ENCODE results near the gene SLC35F4. TPM values are rescaled to one million over a fixed set of nuclear protein-coding genes. Genes with fewer than 3 reads are reported as not detected.

The SLC35F4 gene
- total and polyA plus RNA-seq, 12 donors: 0.22 TPM; not detected in 11

DNA sequence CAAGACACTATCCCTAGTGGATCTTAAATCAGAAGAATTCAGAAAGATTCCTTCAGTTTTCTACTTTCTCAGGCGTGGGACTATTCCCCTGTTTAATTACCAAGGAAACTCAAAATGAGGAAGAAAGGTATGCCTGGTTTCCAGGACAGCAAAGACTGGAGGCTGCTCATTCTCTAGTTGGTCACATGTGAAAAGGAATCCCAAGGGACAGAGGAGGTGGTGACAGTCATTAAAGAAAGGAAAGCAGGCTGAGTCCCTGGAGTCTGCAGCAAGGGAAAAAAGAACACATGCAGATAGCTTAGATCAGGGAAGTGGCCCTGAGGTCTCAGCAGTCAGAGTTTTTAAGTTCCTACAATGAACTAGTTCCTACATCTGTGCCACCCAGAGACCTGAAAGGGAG is 206.8 kb downstream of the SLC35F4 start:
- intact Hi-C loops (cut with DNase I): no loop called here
- whole genome bisulfite sequencing, 4 donors: 65 to 69% (median 67%) methylated on average over 1 of the region's 1 CpG
- H3K27me3 ChIP-seq: no peaks in the 10 kb centered on the region
- H3K9me3 ChIP-seq (replicated peaks in 1 of 3): no peaks in the 10 kb centered on the region
- H3K4me1 ChIP-seq (replicated peaks in 1 of 2): no peaks in the 10 kb centered on the region
- DNase-seq: no peak
- TF ChIP-seq, protein P1, sequence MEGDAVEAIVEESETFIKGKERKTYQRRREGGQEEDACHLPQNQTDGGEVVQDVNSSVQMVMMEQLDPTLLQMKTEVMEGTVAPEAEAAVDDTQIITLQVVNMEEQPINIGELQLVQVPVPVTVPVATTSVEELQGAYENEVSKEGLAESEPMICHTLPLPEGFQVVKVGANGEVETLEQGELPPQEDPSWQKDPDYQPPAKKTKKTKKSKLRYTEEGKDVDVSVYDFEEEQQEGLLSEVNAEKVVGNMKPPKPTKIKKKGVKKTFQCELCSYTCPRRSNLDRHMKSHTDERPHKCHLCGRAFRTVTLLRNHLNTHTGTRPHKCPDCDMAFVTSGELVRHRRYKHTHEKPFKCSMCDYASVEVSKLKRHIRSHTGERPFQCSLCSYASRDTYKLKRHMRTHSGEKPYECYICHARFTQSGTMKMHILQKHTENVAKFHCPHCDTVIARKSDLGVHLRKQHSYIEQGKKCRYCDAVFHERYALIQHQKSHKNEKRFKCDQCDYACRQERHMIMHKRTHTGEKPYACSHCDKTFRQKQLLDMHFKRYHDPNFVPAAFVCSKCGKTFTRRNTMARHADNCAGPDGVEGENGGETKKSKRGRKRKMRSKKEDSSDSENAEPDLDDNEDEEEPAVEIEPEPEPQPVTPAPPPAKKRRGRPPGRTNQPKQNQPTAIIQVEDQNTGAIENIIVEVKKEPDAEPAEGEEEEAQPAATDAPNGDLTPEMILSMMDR (IDR thresholded peaks at IDR 0.05): no peak
- TF ChIP-seq POLR2A (IDR thresholded peaks at IDR 0.05): no peak
- H3K27ac ChIP-seq: no peak overlapping the region
- no peak overlapping the region for H3K4me3 ChIP-seq
- H3K36me3 ChIP-seq (replicated peaks in 1 of 2): no peaks in the 10 kb centered on the region

DNA sequence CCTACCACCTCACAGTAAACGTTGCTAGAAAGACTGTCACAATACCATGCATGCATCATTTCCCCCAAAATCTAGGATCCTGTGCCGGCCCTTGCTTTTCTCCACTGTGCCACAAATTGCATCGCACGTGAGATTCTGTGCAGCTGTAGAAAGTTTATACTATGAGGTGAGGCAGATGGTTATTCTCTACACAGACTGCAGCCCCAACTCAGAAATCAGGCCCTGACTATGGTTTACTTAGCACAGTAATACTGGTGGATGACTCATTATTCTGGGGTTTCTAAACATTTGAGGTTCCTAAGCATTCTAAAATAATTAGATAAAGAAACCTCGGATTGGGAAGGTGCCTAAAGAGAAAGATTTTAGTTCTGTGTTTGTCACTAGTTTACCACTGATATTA is 208.4 kb downstream of the SLC35F4 start:
- DNase-seq: no peak
- H3K27ac ChIP-seq: no peak overlapping the region
- WGBS, 4 donors: 56 to 73% (median 58%) methylated on average over 5 of the region's 5 CpGs
- H3K9me3 ChIP-seq (replicated peaks in 1 of 3): no peaks in the 10 kb centered on the region
- TF ChIP-seq, protein P1 (IDR thresholded peaks at IDR 0.05): no peak
- H3K4me1 ChIP-seq (replicated peaks in 1 of 2): no peaks in the 10 kb centered on the region
- no peaks in the 10 kb centered on the region for H3K27me3 ChIP-seq
- intact Hi-C loops (cut with DNase I): no loop called here
- H3K36me3 ChIP-seq (replicated peaks in 1 of 2): no peaks in the 10 kb centered on the region
- H3K4me3 ChIP-seq: no peak overlapping the region

DNA sequence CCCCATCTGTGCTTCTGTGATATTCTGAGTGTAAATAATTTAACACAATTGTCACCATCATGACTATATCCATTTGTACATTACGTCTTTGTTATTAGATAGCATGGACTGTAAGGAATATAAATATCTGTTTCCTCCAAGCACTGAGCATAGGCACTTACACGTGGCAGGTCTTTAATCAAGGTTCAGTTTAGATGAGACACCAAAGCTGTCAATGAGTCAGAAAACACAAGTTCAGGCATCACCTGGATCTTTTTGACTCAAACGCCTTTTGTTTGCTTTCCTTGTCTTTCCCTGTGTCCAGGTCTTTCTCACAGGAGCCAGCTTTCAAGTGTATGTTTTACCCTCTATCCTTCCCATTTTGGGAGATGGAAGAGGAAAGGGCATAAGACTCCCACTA is 209.0 kb downstream of the SLC35F4 start:
- 57 to 66% (median 63%) methylated on average over 3 of the region's 3 CpGs for WGBS, 4 donors
- H3K27me3 ChIP-seq: no peaks in the 10 kb centered on the region
- TF ChIP-seq POLR2A (IDR thresholded peaks at IDR 0.05): no peak
- TF ChIP-seq, protein P1 (IDR thresholded peaks at IDR 0.05): no peak

DNA sequence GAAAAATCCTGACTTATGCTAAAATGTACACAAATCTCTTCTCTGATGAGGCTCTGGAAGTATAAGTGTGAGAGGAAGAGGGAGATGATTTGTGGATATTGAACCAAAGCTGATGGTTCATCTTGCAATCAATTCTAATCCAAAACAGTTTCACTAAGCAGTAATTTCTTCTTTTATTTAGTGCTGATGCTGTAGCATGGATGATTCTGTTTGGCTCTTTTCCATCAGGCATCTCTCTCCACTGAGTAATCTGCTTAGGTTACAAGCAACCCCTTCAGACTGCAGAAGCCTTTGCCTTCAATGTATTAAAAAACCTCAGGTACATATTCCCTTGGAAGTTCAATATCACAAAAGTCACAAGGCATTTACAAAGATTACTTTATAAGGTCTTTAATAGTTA is 213.1 kb downstream of the SLC35F4 start:
- TF ChIP-seq, protein P1 (IDR thresholded peaks at IDR 0.05): no peak
- TF ChIP-seq POLR2A (IDR thresholded peaks at IDR 0.05): no peak
- H3K27me3 ChIP-seq: peaks cover 5% of the 10 kb centered on the region
- H3K4me3 ChIP-seq: no peak overlapping the region
- H3K36me3 ChIP-seq (replicated peaks in 1 of 2): no peaks in the 10 kb centered on the region
- intact Hi-C loops (cut with DNase I): no loop called here
- no peak for DNase-seq
- H3K9me3 ChIP-seq (replicated peaks in 1 of 3): no peaks in the 10 kb centered on the region
- no peaks in the 10 kb centered on the region for H3K4me1 ChIP-seq (replicated peaks in 1 of 2)
- no peak overlapping the region for H3K27ac ChIP-seq

More for the DNA sequence above, 209.0 kb downstream of the SLC35F4 start:
- Histone ChIP-seq H3K9me3 (replicated peaks in 1 of 3) (no peaks in the 10 kb centered on the region), H3K27ac (no peak overlapping the region), H3K4me3 (no peak overlapping the region), H3K36me3 (replicated peaks in 1 of 2) (no peaks in the 10 kb centered on the region), H3K4me1 (replicated peaks in 1 of 2) (no peaks in the 10 kb centered on the region)
- intact Hi-C loops (cut with DNase I): no loop called here
- DNase-seq: no peak

Measured in adrenal gland (tissue), 12 donors.